Measurements from ENCODE around the gene PIGU.
"Not testable (repeated sequence)": the region's sequence is repeated elsewhere in the genome, so short reads cannot be mapped to it uniquely, and the experiment has no call there.

PIGU gene

GRCh38 chr20:34535301-34535840 is 141.5 kb downstream of the PIGU start:
- no peak for DNase-seq (ENCODE audit: low spot score)

GRCh38 chr20:34534391-34535165 is 142.3 kb downstream of the PIGU start:
- no peak for DNase-seq (ENCODE audit: low spot score)

GRCh38 chr20:34532756-34533155 is 144.1 kb downstream of the PIGU start:
- no peak for DNase-seq (ENCODE audit: low spot score)

GRCh38 chr20:34532320-34532719 is 144.6 kb downstream of the PIGU start:
- no peak for DNase-seq (ENCODE audit: low spot score)

GRCh38 chr20:34531608-34532265 is 145.2 kb downstream of the PIGU start:
- no peak for DNase-seq (ENCODE audit: low spot score)

GRCh38 chr20:34530342-34530741 is 146.6 kb downstream of the PIGU start:
- DNase-seq (ENCODE audit: low spot score) = no peak

- DNase-seq (ENCODE audit: low spot score) = no peak
Observed at GRCh38 chr20:34529742-34530141, 147.2 kb downstream of the PIGU start.

- no peak for DNase-seq (ENCODE audit: low spot score)
Observed at GRCh38 chr20:34528921-34529297, 148.0 kb downstream of the PIGU start.

GRCh38 chr20:34527016-34527415 is 149.9 kb downstream of the PIGU start:
- no peak for DNase-seq (ENCODE audit: low spot score)

- no peak for DNase-seq (ENCODE audit: low spot score)
Observed at GRCh38 chr20:34526466-34526865, 150.4 kb downstream of the PIGU start.

GRCh38 chr20:34525709-34526416 is 151.0 kb downstream of the PIGU start:
- DNase-seq (ENCODE audit: low spot score) = no peak

- DNase-seq (ENCODE audit: low spot score) = no peak
Observed at GRCh38 chr20:34525342-34525708, 151.6 kb downstream of the PIGU start.

- DNase-seq (ENCODE audit: low spot score) = no peak
Observed at GRCh38 chr20:34524426-34524825, 152.5 kb downstream of the PIGU start.

GRCh38 chr20:34522969-34523871 is 153.7 kb downstream of the PIGU start:
- peak; percentile 65 for DNase-seq (ENCODE audit: low spot score)

- DNase-seq (ENCODE audit: low spot score) = not testable (repeated sequence)
Observed at GRCh38 chr20:34519841-34520240, 157.1 kb downstream of the PIGU start.

GRCh38 chr20:34518863-34519262 is 158.0 kb downstream of the PIGU start:
- not testable (repeated sequence) for DNase-seq (ENCODE audit: low spot score)

GRCh38 chr20:34517114-34517505 is 159.8 kb downstream of the PIGU start:
- DNase-seq (ENCODE audit: low spot score) = no peak

- peak; percentile 98 for DNase-seq (ENCODE audit: low spot score)
Observed at GRCh38 chr20:34516247-34517113, 160.4 kb downstream of the PIGU start, which contains the start of gene DYNLRB1. TSS of gene DYNLRB1 (plus strand) at chr20:34516422. CDS start at chr20:34516459, 37 bp downstream.

GRCh38 chr20:34515484-34516246 is 161.2 kb downstream of the PIGU start:
- DNase-seq (ENCODE audit: low spot score) = no peak

Data from SK-N-DZ (cell line).